HG03108 (cell line): ENCODE measurements around the gene DOK6.
"Not testable (repeated sequence)": the region's sequence is repeated elsewhere in the genome, so short reads cannot be mapped to it uniquely, and the experiment has no call there.

Experiments
- ATAC-seq: cut with Tn5 transposase; IDR thresholded peaks from one replicate; pipeline ENCODE4 v1.9.1; 2021; ENCODE audit warnings: moderate library complexity; ENCODE audit not compliant: unreplicated experiment

Gene DOK6

DNA sequence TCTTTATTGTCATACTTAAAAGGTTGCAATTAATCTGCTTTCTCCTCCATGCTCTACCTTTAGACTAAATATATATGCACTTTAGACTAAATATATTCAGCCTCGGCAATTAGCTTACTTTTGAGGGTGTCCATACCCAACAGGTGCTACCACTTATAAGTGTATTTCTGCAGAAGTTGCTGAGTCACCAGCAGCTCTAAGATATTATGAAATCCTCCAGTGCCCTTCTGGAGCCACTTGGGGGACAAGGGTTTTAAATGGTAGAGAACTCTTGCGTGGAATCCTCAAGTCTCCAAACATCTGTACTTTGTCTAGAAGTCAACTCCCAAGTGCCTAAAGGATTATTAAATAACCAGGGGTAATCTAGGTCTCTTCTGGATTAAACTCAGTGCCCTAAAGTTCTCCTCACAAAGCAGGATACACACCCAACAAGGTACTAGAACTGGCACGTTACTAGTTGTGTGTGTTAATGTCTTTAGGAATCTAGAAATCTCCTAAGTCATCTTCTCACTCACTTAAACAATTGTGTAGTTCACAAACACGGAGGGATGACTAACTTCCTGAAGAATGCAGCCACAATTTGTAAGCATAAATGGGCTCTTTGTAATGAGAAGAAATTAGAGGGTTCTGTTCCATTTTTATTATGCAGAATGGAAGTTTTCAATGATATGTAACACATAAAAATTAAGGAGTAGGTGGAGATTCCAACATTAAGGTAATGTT is 387.3 kb downstream of the DOK6 start:
- ATAC-seq, result no peak

- ATAC-seq, result no peak
These were observed 389.1 kb downstream of the DOK6 start for GRCh38 chr18:69789794-69790193.

GRCh38 chr18:69790649-69791048 is 390.0 kb downstream of the DOK6 start:
- ATAC-seq, result no peak

- no peak for ATAC-seq
These were observed 395.1 kb downstream of the DOK6 start for GRCh38 chr18:69795791-69796190.

DNA sequence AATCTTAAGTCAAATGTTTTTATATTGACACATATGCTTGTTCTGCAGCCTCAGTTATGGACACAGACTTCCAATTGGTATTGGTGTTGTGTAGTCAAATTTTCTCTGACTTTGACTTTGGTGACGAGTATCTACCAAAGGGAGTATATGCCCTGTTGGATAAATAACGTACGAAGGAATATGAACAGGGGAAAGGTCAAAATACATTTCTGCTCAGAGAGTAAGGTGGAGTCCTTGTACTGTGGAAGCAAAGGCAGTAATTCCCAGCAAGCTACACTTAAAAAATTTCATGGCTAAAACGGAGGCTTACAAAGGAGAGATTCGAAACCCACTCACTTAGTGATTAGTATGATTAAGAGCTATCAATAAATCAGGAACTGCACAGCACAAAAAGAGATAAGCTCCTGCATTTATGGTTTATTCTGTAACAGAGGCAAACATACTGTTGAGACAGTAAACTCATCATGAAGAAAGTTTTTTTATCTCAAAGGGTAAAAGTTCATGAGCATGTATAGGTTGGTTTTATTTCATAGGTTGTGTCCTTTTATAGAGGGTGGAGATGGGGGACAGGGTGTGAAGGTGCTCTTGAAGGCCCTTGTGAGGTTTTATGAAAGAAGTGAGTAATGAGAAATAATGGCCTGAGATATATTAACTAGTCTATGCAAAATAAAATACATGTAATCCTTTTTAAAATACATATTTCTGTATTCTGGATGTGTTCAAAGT is 404.3 kb downstream of the DOK6 start:
- ATAC-seq, result no peak

DNA sequence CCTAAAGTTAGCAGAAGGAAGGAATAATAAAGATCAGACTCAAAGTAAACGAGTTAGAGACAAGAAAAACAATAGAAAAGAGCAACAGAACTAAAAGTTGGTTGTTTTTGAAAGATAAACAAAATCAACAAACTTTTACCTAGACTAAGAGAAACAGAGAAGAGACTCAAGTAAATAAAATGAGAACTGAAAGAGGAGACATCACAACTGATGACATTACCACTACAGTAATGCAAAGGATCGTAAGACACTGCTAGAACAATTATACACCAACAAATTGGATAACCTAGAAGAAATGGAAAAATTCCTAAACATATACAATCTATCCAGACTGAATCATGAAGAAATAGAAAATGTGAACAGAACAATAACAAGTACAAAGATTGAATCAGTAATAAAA is 407.7 kb downstream of the DOK6 start:
- no peak for ATAC-seq

DNA sequence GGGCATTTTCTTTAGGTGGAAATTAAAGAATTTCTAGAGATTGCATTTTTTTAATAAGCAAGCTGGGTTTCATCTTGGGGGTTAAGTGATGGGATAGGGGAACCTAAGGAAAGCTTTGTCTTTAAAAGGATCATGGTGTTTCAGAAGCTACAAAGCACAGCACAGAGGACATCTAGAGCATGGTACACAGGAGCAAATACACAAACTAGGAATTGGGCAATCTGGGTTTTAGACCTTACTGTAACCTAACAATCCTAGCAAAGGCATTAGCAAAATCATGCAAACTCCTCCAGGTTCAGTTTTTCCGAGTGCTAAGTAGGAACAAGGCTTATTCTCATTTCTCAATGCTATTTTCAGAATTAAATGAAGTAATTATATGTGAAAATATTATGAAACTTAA is 412.9 kb downstream of the DOK6 start:
- ATAC-seq, result no peak

GRCh38 chr18:69814861-69815385 is 414.2 kb downstream of the DOK6 start:
- ATAC-seq, result no peak

DNA sequence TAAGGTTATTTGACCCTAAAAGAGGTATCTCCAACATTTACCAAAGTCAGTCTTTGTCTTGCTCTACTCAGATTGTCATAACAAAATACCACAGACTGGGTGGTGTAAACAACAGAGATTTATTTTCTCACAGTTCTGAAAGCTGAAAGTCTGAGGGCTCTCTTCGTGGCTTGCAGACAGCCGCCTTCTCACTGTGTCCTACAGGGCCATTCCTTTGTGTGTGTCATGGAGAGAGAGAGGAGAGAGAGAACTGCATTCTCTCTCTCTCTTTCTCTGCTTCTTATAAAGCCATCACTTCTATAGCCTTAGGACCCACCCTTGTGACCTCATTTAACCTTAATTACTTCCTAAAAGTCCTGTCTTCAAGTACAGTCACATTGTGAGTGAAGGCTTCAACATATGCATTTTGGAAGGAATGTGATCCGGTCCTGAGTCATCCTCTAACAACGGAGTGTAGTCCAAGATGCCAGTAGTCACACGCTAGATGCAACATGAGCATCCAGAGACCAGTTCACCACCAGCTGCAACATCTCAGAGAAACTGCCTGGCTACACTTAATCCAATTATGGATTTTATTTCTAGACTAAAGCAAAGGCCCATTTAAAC is 416.8 kb downstream of the DOK6 start:
- ATAC-seq, result no peak

DNA sequence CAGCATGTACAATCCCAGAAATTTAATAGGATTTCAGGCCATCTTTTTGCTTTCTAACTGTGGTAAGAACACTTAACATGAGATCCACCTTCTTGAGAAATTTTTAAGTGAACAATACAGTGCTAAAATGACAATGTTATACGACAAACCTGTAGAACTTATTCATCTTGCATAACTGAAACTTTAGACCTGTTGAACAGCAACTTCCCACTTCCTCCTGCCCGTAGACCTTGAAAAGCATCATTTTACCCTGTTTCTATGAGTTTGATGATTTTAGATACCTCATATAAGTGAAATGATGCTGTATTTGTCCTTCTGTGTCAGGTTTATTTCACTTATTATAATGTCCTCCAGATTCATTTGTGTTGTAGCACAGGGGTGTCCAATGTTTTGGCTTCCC is 418.8 kb downstream of the DOK6 start:
- no peak for ATAC-seq

GRCh38 chr18:69820538-69820937 is 419.9 kb downstream of the DOK6 start:
- no peak for ATAC-seq

DNA sequence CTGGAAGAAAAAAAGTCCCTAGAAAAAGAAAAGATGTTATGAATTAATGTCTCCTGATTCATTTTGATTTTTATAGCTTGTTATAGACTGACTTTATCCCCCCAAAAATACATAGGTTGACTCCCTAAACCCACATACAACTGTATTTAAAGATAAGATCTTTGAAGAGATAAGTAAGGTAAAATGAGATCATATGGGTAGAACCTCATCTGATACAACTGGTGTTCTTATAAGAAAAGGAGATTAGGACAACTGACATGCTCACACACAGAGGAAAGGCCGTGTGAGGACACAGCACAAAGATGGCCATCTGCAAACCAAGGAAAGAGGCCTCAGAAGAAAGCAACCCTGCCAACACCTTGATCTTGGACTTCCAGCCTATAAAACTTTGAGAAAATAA is 429.5 kb downstream of the DOK6 start:
- no peak for ATAC-seq

DNA sequence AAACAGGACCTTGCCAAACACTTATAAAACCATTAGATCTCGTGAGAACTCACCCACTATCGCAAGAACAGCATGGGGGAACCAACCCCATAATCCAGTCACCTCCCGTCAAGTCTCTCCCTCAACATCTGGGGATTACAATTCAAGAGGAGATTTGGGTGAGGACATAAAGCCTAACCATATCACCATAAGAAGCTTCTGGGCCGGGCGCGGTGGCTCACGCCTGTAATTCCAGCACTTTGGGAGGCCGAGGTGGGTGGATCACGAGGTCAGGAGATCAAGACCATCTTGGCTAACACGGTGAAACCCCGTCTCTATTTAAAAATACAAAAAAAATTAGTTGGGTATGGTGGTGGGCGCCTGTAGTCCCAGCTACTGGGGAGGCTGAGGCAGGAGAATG is 434.3 kb downstream of the DOK6 start:
- ATAC-seq, result not testable (repeated sequence)

GRCh38 chr18:69838003-69838402 is 437.3 kb downstream of the DOK6 start:
- no peak for ATAC-seq

- ATAC-seq, result no peak
These were observed 438.1 kb downstream of the DOK6 start for GRCh38 chr18:69838620-69839411.

- no peak for ATAC-seq
These were observed 438.8 kb downstream of the DOK6 start for GRCh38 chr18:69839497-69839896.

DNA sequence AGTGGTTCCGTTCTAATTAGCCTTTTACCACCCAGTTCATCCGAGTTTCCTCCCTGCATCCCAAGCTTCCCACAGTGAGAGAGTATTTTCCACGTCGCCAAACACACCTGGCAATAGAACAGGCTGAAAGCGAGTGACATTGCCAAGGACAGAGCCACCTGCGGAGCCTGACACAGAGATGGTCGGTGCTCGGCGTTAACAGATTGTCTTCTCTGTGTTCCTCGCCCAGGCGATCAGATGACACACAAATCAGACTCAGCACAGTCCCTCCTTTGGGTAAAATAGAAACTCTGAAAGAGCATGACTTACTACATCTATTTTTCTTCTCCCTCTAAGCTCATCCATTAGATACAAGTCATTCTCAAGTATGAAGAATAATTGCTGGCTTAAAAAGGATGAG is 439.3 kb downstream of the DOK6 start:
- ATAC-seq, result no peak

DNA sequence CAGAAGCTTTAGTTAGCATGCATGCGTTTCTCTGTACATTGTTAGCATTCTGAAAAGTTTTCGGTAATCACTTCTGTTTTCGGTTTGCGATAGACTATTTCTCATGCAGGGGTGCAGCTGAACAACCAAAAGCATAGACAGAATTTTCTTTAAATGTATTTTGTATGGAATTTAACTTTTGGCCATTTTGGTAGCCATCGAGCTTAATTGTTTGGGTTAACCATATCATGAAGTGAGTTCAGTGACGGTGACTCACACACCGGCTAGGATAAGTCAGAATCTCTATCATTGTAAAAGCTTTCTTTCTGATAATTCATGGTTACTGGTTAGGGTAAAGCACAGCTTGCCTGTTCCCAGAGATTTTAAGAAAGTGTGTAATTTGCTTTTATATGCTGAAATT is 439.8 kb downstream of the DOK6 start:
- ATAC-seq, result no peak

DNA sequence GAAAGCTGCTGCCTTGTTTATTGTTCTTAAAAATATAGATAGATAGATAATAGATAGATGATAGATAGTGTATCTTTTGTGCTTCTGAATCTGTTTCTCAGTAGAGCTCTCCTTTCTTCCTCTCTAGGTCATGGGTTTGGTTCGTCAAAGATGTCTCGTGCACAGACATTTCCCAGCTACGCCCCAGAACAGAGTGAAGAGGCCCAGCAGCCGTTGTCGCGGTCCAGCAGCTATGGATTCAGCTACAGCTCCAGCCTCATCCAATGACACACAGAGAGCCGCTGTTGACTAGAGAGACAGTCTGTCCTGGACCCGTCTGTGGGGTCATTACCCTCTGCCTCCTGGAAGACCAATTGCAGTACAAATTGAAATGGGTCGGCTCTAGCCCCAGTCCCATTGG is 440.4 kb downstream of the DOK6 start:
- no peak for ATAC-seq

GRCh38 chr18:69843015-69843414 is 442.3 kb downstream of the DOK6 start:
- ATAC-seq, result no peak

- no peak for ATAC-seq
These were observed 444.0 kb downstream of the DOK6 start for GRCh38 chr18:69844656-69845055.
